IMR-90 (cell line): ENCODE data around the gene BEND3. TPM values are rescaled to one million over a fixed set of nuclear protein-coding genes. Genes with fewer than 3 reads are reported as not detected.

ENCODE experiments used
- ATAC-seq: fragments of 200-7000 bp; cut with Tn5 transposase; 2 replicates; pipeline ENCODE4 v1.9.1; 2020; ENCODE audit warnings: low read depth, mild to moderate bottlenecking, moderate library complexity
- BruUV-seq: library from RNA; stranded (reverse); fragments of 400-500 nt; replicated peaks from 2 replicates; lab custom pipeline; 2021; lab: Mats Ljungman, UMichigan
- CTCF ChIA-PET: fragments of 300-600 bp; formaldehyde crosslinking; extraction: SDS; loops from one replicate; lab custom pipeline; 2021; ENCODE audit warnings: antibody characterized with exemption; lab: Yijun Ruan, JAX
- POLR2A ChIA-PET: fragments of 300-600 bp; sonication (Branson Sonifier 250); formaldehyde crosslinking; loops from one replicate; lab custom pipeline; 2022; ENCODE audit warnings: antibody characterized with exemption; ENCODE audit not compliant: unreplicated experiment; lab: Charles Lee
- DNase-seq: peaks from one replicate; pipeline ENCODE4 v3.0.0; 2013
- H2AFZ ChIP-seq: replicated peaks from 2 replicates; pipeline ENCODE3; 2013; ENCODE audit warnings: low read length, mild to moderate bottlenecking; ENCODE audit not compliant: poor library complexity
- H2AK5ac ChIP-seq: 2 replicates; pipeline ENCODE4 v1.6.1; 2013; ENCODE audit warnings: low read depth, low read length, inconsistent platforms
- H2AK9ac ChIP-seq: replicated peaks from 2 replicates; pipeline ENCODE3; 2013; ENCODE audit warnings: mild to moderate bottlenecking, low read depth, low read length, moderate library complexity; ENCODE audit not compliant: poor library complexity
- H2BK120ac ChIP-seq: 2 replicates; pipeline ENCODE4 v1.6.1; 2013; ENCODE audit warnings: low read depth, low read length, inconsistent platforms
- H2BK15ac ChIP-seq: 3 replicates; pipeline ENCODE4 v1.6.1; 2013; ENCODE audit warnings: low read depth, low read length, inconsistent platforms
- H2BK20ac ChIP-seq: 2 replicates; pipeline ENCODE4 v1.6.1; 2013; ENCODE audit warnings: low read depth, mild to moderate bottlenecking, inconsistent platforms, low read length, moderate library complexity
- H2BK5ac ChIP-seq: 2 replicates; pipeline ENCODE4 v1.6.1; 2013; ENCODE audit warnings: mild to moderate bottlenecking, low read depth, low read length, inconsistent platforms; ENCODE audit not compliant: poor library complexity, severe bottlenecking
- H3K14ac ChIP-seq: replicated peaks from 2 replicates; pipeline ENCODE4 v1.6.1; 2013; ENCODE audit warnings: low read depth, low read length, inconsistent platforms
- H3K18ac ChIP-seq: 2 replicates; pipeline ENCODE4 v1.6.1; 2013; ENCODE audit warnings: low read depth, low read length, control low read depth
- H3K23ac ChIP-seq: 2 replicates; pipeline ENCODE4 v1.6.1; 2013; ENCODE audit warnings: low read depth, low read length, inconsistent platforms
- H3K27ac ChIP-seq: 2 replicates; pipeline ENCODE4 v1.5.1; 2013; ENCODE audit warnings: mild to moderate bottlenecking, control low read depth, low read length; ENCODE audit not compliant: insufficient read depth
- H3K27me3 ChIP-seq: 2 replicates; pipeline ENCODE4 v1.6.1; 2013; ENCODE audit warnings: low read length; ENCODE audit not compliant: control insufficient read depth, insufficient read depth
- H3K36me3 ChIP-seq: 2 replicates; pipeline ENCODE4 v1.6.1; 2013; ENCODE audit warnings: low read length, mixed read lengths; ENCODE audit not compliant: control insufficient read depth, insufficient read depth
- H3K4ac ChIP-seq: 2 replicates; pipeline ENCODE4 v1.6.1; 2013; ENCODE audit warnings: low read depth, low read length, inconsistent platforms
- H3K4me1 ChIP-seq: 2 replicates; pipeline ENCODE4 v1.6.1; 2013; ENCODE audit warnings: low read length, mixed read lengths; ENCODE audit not compliant: control insufficient read depth, insufficient read depth
- H3K4me2 ChIP-seq: 2 replicates; pipeline ENCODE4 v1.6.1; 2013; ENCODE audit warnings: low read depth, mild to moderate bottlenecking, control low read depth, low read length, moderate library complexity
- H3K4me3 ChIP-seq: 2 replicates; pipeline ENCODE4 v1.5.1; 2013; ENCODE audit warnings: low read depth, mild to moderate bottlenecking, control low read depth, low read length, moderate library complexity; ENCODE audit not compliant: insufficient read depth
- H3K56ac ChIP-seq: 2 replicates; pipeline ENCODE4 v1.6.1; 2013; ENCODE audit warnings: low read length, inconsistent platforms; ENCODE audit not compliant: insufficient read depth; ENCODE audit errors: extremely low read depth
- H3K79me1 ChIP-seq, 2 experiments: 2 replicates each; pipeline ENCODE4 v1.6.1; 2013; ENCODE audit warnings: low read length in 2 of 2, inconsistent platforms in 1 of 2, low read depth in 1 of 2
- H3K9ac ChIP-seq: 2 replicates; pipeline ENCODE4 v1.6.1; 2013; ENCODE audit warnings: low read depth, low read length, control low read depth
- H3K9me1 ChIP-seq: 2 replicates; pipeline ENCODE4 v1.6.1; 2013; ENCODE audit warnings: low read length, inconsistent platforms; ENCODE audit not compliant: insufficient read depth
- H3K9me3 ChIP-seq: 2 replicates; pipeline ENCODE4 v1.6.1; 2013; ENCODE audit warnings: low read length; ENCODE audit not compliant: control insufficient read depth, insufficient read depth
- H4K20me1 ChIP-seq: 2 replicates; pipeline ENCODE4 v1.6.1; 2013; ENCODE audit warnings: low read length, inconsistent platforms; ENCODE audit not compliant: insufficient read depth
- H4K5ac ChIP-seq: 2 replicates; pipeline ENCODE4 v1.6.1; 2013; ENCODE audit warnings: mild to moderate bottlenecking, low read depth, low read length, control low read depth
- H4K8ac ChIP-seq, 2 experiments: 2 replicates each; pipeline ENCODE4 v1.6.1; 2013; ENCODE audit warnings: low read depth in 2 of 2, low read length in 2 of 2, control low read depth in 1 of 2, inconsistent platforms in 1 of 2
- H4K91ac ChIP-seq: 2 replicates; pipeline ENCODE4 v1.6.1; 2013; ENCODE audit warnings: low read depth, low read length, inconsistent platforms; ENCODE audit not compliant: insufficient read depth
- BHLHE40 ChIP-seq: fragments of 150-350 bp; IDR thresholded peaks from 2 replicates; pipeline ENCODE4 v1.6.1; 2016; ENCODE audit warnings: mild to moderate bottlenecking, low read depth, low read length
- CEBPB ChIP-seq: IDR thresholded peaks from 2 replicates; pipeline ENCODE4 v1.6.1; 2012; ENCODE audit warnings: low read depth, low read length, improper control_type of control experiment
- CHD1 ChIP-seq: IDR thresholded peaks from 2 replicates; pipeline ENCODE4 v1.6.1; 2012; ENCODE audit warnings: low read depth, low read length, improper control_type of control experiment
- WGBS, 2 experiments: methylation state at CpG; one replicate each; pipeline versions ENCODE4 v1.1.5 to v1.1.7; 2013; ENCODE audit warnings: missing lambda C conversion rate in 2 of 2; ENCODE audit not compliant: insufficient read length in 1 of 2; ENCODE audit errors: extremely low coverage in 2 of 2; 5-methylcytosine and 5-hydroxymethylcytosine counted together
- dilution Hi-C: fragments of 300-500 bp; cut with HindIII; formaldehyde crosslinking; loops from one replicate; pipeline ENCODE4 v1.14.3; 2018; ENCODE audit warnings: low sequenced_read_pairs; ENCODE audit not compliant: unreplicated experiment
- in situ Hi-C: fragments of 300-500 bp; cut with MboI; formaldehyde crosslinking; loops from 3 replicates; pipeline ENCODE4 v1.14.3; 2019; ENCODE audit warnings: low sequenced_read_pairs, inconsistent platforms, mixed read lengths
- intact Hi-C: fragments of 100-400 bp; cut with micrococcal nuclease; formaldehyde crosslinking; loops from 2 replicates; pipeline ENCODE4 v1.10.0; 2022
- polyA plus RNA-seq, 3 experiments: library from polyadenylated mRNA; depleted of rRNA; stranded (reverse); fragments of >200 nt; gene quantifications; 2 replicates each; pipeline ENCODE4 v1.2.3, GENCODE V29; 2012; ENCODE audit warnings: low replicate concordance in 1 of 3
- total RNA-seq: library from RNA; depleted of rRNA; stranded (reverse); fragments of >200 nt; gene quantifications from 2 replicates; pipeline ENCODE4 v1.2.3, GENCODE V29; 2012
- TF ChIP-seq, protein P1 (sequence below): fragments of 150-350 bp; IDR thresholded peaks from 2 replicates; pipeline ENCODE4 v1.6.1; 2016; ENCODE audit warnings: low read depth, mild to moderate bottlenecking, low read length, moderate library complexity, borderline replicate concordance

Gene BEND3
- total and polyA plus RNA-seq, 2 of the 4 experiments (the other 2 are of a cell fraction): 1.2 to 1.8 TPM

- no peak overlapping the region for H4K5ac ChIP-seq
- no peak overlapping the region for H2AK5ac ChIP-seq
- no peak overlapping the region for H3K4me3 ChIP-seq
- H3K56ac ChIP-seq: no peak overlapping the region
- H2BK5ac ChIP-seq: no peak overlapping the region
- CTCF ChIA-PET: interaction anchor here (0.8 kb wide), 1 partner anchor 13 kb away, joined by 3 read pairs; no protein-coding TSS in a partner anchor
- H3K9me1 ChIP-seq: no peaks in the 10 kb centered on the region
- DNase-seq (no peak), ATAC-seq (no peak)
- H3K18ac ChIP-seq: no peak overlapping the region
- no peak overlapping the region for H2AK9ac ChIP-seq
- POLR2A ChIA-PET: no interaction called here
- H2BK20ac ChIP-seq: no peak overlapping the region
- H3K36me3 ChIP-seq: no peaks in the 10 kb centered on the region
- no peak overlapping the region for H3K4me2 ChIP-seq
- H3K4ac ChIP-seq: no peak overlapping the region
- no CpG with 5 or more reads among the region's 4 CpGs for WGBS, 2 experiments
- no peak overlapping the region for H2BK120ac ChIP-seq
- H2AFZ ChIP-seq: no peak overlapping the region
- no peak overlapping the region for H3K27ac ChIP-seq
- H3K79me1 ChIP-seq: no peaks in the 10 kb centered on the region
- TF ChIP-seq, protein P1, sequence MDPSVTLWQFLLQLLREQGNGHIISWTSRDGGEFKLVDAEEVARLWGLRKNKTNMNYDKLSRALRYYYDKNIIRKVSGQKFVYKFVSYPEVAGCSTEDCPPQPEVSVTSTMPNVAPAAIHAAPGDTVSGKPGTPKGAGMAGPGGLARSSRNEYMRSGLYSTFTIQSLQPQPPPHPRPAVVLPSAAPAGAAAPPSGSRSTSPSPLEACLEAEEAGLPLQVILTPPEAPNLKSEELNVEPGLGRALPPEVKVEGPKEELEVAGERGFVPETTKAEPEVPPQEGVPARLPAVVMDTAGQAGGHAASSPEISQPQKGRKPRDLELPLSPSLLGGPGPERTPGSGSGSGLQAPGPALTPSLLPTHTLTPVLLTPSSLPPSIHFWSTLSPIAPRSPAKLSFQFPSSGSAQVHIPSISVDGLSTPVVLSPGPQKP: no peak
- TF ChIP-seq BHLHE40 (no peak), CEBPB (no peak), CHD1 (no peak)
- no peak overlapping the region for H3K14ac ChIP-seq
- no peaks in the 10 kb centered on the region for H3K4me1 ChIP-seq
- no peak overlapping the region for H4K8ac ChIP-seq
- H4K20me1 ChIP-seq: no peaks in the 10 kb centered on the region
- in situ Hi-C loops (no loop called here), intact Hi-C loops (no loop called here), dilution Hi-C loops (no loop called here)
- H2BK15ac ChIP-seq: no peak overlapping the region
- BruUV-seq: no TSS peak
- no peaks in the 10 kb centered on the region for H3K27me3 ChIP-seq
- H3K23ac ChIP-seq: no peak overlapping the region
- H3K9ac ChIP-seq: no peak overlapping the region
- no peaks in the 10 kb centered on the region for H3K9me3 ChIP-seq
- H4K91ac ChIP-seq: no peak overlapping the region
Measured at GRCh38 chr6:107079429-107079828, 35.9 kb downstream of the BEND3 start.
